Pancreas (tissue), 10 donors: ENCODE results near the gene PRKCZ. TPM values are rescaled to one million over a fixed set of nuclear protein-coding genes. Genes with fewer than 3 reads are reported as not detected.
"Not testable (repeated sequence)": the region's sequence is repeated elsewhere in the genome, so short reads cannot be mapped to it uniquely, and the experiment has no call there.

Experiments
- ATAC-seq, 4 donors: fragments of 200-7000 bp; cut with Tn5 transposase; one replicate each; pipeline versions ENCODE4 v1.8.0 to v1.9.1; 2020; ENCODE audit warnings: mild to moderate bottlenecking in 4 of 4, moderate library complexity in 4 of 4
- DNase-seq, 6 donors: peaks; one replicate each; pipeline ENCODE4 v3.0.0-alpha.2; 2020
- FAIRE-seq: peaks from 2 replicates; lab custom pipeline; 2012; peaks lifted over from hg19 to GRCh38; lab: Jason Lieb, UNC
- H3K27ac ChIP-seq, 4 donors: fragments of 200-600 bp; sonication (generic); 1 replicate in 3 of 4; 2 replicates in 1 of 4; pipeline versions ENCODE4 v1.5.0 to v1.8.0; 2020
- H3K27me3 ChIP-seq, 4 donors: fragments of 200-600 bp; one replicate each; pipeline ENCODE4 v1.8.0; 2021
- H3K36me3 ChIP-seq, 3 donors: fragments of 200-600 bp; sonication (generic) in 1 of 3; one replicate each; pipeline versions ENCODE4 v1.5.0 to v1.8.0; 2020 to 2021
- H3K4me1 ChIP-seq, 3 donors: fragments of 200-600 bp; one replicate each; pipeline ENCODE4 v1.8.0; 2021
- H3K4me3 ChIP-seq, 4 donors: fragments of 200-600 bp; sonication (generic) in 2 of 4; one replicate each; pipeline versions ENCODE4 v1.5.0 to v1.8.0; 2020 to 2021
- H3K9me3 ChIP-seq, 4 donors: fragments of 200-600 bp; one replicate each; pipeline ENCODE4 v1.8.0; 2021
- WGBS, 2 donors: extraction: QIAGEN DNeasy Blood & Tissue Kit; methylation state at CpG; one replicate each; pipeline ENCODE4 v1.1.7; 2013; 5-methylcytosine and 5-hydroxymethylcytosine counted together
- intact Hi-C, 3 donors: fragments of 100-400 bp; cut with DNase I; formaldehyde crosslinking; loops; one replicate each; pipeline versions ENCODE4 v1.11.1 to v1.14.2; 2022
- polyA plus RNA-seq, 2 donors: library from polyadenylated mRNA; stranded (reverse); fragments of 200-250 nt; gene quantifications; one replicate each; pipeline ENCODE4 v1.2.3, GENCODE V29; 2013
- total RNA-seq, 6 donors: library from RNA; stranded (reverse); fragmentation: NEBNext Ultra II Directional in 4 of 6; extraction: Animal tissue kit (Norgen Biotek cat#: 25700) in 4 of 6; gene quantifications; one replicate each; pipeline versions ENCODE4 v1.2.1 to v1.2.4, GENCODE V29; 2021 to 2023
- TF ChIP-seq, protein P1 (sequence below), 4 donors: fragments of 200-600 bp; sonication (generic) in 3 of 4; IDR thresholded peaks; one replicate each; pipeline versions ENCODE4 v1.5.0 to v1.8.0; 2021; ENCODE audit warnings: antibody characterized with exemption in 4 of 4
- donor health status: healthy with polysubstance abuse.
- donor health status: DM: no; HTN: no; CAD: no; lungs with moderate emphysema.
- donor health status: DM: no; HTN: no; CAD: no.
- donor health status: control.
- donor health status: control.
- donor health status: Bipolar disorder and iron deficiency.
- donor health status: DM: yes; HTN: yes; CAD: no.
- donor health status: DM: no; HTN: no; CAD: no.
- donor health status: DM: no; HTN: no; CAD: no.
- donor health status: DM: yes; HTN: yes; CAD: no.

PRKCZ gene
- total and polyA plus RNA-seq, 8 donors, result 9.8 to 27.4 (median 17.1) TPM

- Histone ChIP-seq H3K4me3 (no peak overlapping the region), H3K27ac (no peak overlapping the region), H3K9me3 (no peaks in the 10 kb centered on the region), H3K4me1 (no peaks in the 10 kb centered on the region), H3K36me3 (no peaks in the 10 kb centered on the region), H3K27me3 (no peaks in the 10 kb centered on the region)
- intact Hi-C loops, result no loop called here
- 92 to 94% methylated on average over 33 of the region's 33 CpGs for WGBS, 2 donors
- FAIRE-seq (no peak), DNase-seq (peak in 1 of 6 donors; percentile 8), ATAC-seq (no peak)
- TF ChIP-seq, protein P1, sequence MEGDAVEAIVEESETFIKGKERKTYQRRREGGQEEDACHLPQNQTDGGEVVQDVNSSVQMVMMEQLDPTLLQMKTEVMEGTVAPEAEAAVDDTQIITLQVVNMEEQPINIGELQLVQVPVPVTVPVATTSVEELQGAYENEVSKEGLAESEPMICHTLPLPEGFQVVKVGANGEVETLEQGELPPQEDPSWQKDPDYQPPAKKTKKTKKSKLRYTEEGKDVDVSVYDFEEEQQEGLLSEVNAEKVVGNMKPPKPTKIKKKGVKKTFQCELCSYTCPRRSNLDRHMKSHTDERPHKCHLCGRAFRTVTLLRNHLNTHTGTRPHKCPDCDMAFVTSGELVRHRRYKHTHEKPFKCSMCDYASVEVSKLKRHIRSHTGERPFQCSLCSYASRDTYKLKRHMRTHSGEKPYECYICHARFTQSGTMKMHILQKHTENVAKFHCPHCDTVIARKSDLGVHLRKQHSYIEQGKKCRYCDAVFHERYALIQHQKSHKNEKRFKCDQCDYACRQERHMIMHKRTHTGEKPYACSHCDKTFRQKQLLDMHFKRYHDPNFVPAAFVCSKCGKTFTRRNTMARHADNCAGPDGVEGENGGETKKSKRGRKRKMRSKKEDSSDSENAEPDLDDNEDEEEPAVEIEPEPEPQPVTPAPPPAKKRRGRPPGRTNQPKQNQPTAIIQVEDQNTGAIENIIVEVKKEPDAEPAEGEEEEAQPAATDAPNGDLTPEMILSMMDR (IDR thresholded peaks at IDR 0.05), result no peak
Observed at GRCh38 chr1:2115008-2115641, 64.9 kb downstream of the PRKCZ start.

GRCh38 chr1:2115702-2116341 is 65.6 kb downstream of the PRKCZ start:
- FAIRE-seq (no peak), DNase-seq (peak in 1 of 6 donors; percentile 3), ATAC-seq (no peak)
- no peaks in the 10 kb centered on the region for H3K9me3 ChIP-seq
- TF ChIP-seq, protein P1 (IDR thresholded peaks at IDR 0.05), result no peak
- H3K27me3 ChIP-seq, result no peaks in the 10 kb centered on the region
- WGBS, 2 donors, result 75 to 77% methylated on average over 28 of the region's 28 CpGs
- H3K4me1 ChIP-seq, result no peaks in the 10 kb centered on the region
- H3K4me3 ChIP-seq, result no peak overlapping the region
- intact Hi-C loops, result no loop called here
- no peaks in the 10 kb centered on the region for H3K36me3 ChIP-seq
- no peak overlapping the region for H3K27ac ChIP-seq

- Histone ChIP-seq H3K36me3 (no peaks in the 10 kb centered on the region), H3K9me3 (no peaks in the 10 kb centered on the region), H3K4me1 (no peaks in the 10 kb centered on the region), H3K4me3 (no peak overlapping the region), H3K27me3 (no peaks in the 10 kb centered on the region), H3K27ac (no peak overlapping the region)
- 97 to 98% methylated on average over 5 of the region's 5 CpGs for WGBS, 2 donors
- FAIRE-seq (no peak), ATAC-seq (no peak), DNase-seq (no peak)
- intact Hi-C loops, result no loop called here
- TF ChIP-seq, protein P1 (IDR thresholded peaks at IDR 0.05), result no peak
Observed at GRCh38 chr1:2119886-2120285, 69.7 kb downstream of the PRKCZ start.

DNA sequence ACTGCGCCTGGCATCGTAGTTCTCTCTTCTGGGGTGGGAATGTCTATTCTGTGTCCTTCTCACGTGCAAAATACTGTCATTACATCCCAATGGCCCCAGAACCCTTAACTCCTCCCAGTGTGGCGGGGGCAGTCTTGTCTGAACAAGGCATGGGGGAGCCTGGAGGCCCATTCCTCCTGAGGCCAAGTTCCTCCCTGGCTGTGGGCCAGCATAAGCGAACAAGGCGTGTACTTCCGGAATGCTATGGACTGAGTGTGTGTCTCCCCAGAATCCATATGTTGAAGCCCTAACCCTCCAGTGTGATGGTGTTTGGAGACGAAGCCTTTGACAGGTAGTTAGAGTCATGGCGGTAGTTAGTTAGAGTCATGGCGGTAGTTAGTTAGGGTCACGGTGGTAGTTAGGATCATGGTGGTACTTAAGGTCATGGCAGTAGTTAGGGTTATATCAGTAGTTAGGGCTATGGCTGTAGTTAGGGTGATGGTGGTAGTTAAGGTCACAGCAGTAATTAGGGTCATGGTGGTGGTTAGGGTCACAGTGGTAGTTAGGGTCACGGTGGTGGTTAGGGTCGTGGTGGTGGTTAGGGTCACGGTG is 71.0 kb downstream of the PRKCZ start:
- no peaks in the 10 kb centered on the region for H3K36me3 ChIP-seq
- no peak overlapping the region for H3K27ac ChIP-seq
- H3K9me3 ChIP-seq, result no peaks in the 10 kb centered on the region
- no peaks in the 10 kb centered on the region for H3K4me1 ChIP-seq
- no peaks in the 10 kb centered on the region for H3K27me3 ChIP-seq
- no peak overlapping the region for H3K4me3 ChIP-seq
- FAIRE-seq (no peak), DNase-seq (peak in 1 of 6 donors; percentile 15), ATAC-seq (no peak)
- intact Hi-C loops, result no loop called here
- TF ChIP-seq, protein P1 (IDR thresholded peaks at IDR 0.05), result no peak
- WGBS, 2 donors, result 83 to 86% methylated on average over 14 of the region's 14 CpGs

- WGBS, 2 donors, result 40 to 50% methylated on average over 10 to 19 of the region's 23 CpGs
- H3K4me3 ChIP-seq, H3K36me3 ChIP-seq, intact Hi-C loops, H3K27me3 ChIP-seq, H3K9me3 ChIP-seq, FAIRE-seq, ATAC-seq, DNase-seq, H3K4me1 ChIP-seq, H3K27ac ChIP-seq: not testable (repeated sequence)
Observed at GRCh38 chr1:2121794-2122193, 71.6 kb downstream of the PRKCZ start.
